Measurements from ENCODE around the gene BEST2. TPM values are rescaled to one million over a fixed set of nuclear protein-coding genes. Genes with fewer than 3 reads are reported as not detected.

The BEST2 gene
- total RNA-seq, 1 experiment from 2014 or later, result 0.70 TPM

DNA sequence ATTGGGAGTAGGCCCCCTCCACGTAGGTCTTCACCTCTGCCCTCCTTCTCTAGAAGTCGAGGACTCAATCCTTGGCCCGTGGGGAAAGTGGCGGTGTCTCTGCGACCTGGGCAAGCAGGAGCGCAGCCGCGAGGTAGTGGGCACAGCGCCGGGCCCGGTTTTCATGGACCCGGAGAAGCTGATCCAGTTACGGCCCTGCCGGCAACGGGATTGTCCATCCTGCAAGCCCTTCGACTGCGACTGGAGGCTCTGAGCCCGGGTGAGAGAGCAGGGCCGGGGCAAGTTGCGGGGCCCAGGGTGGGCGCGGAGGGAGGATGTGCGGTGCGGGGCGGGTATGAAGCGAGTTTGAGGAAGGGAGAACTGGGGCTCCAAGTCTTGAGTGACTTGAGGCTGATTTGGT, 52.5 kb downstream of the BEST2 start:
- Mint-ChIP-seq H3K4me1 (ENCODE audit: insufficient read depth, unreplicated experiment) (peaks cover 15% of the 10 kb centered on the region), H3K27ac (ENCODE audit: low read depth, unreplicated experiment) (no peak overlapping the region), H3K9me3 (ENCODE audit: unreplicated experiment) (no peaks in the 10 kb centered on the region), H3K36me3 (ENCODE audit: insufficient read depth, unreplicated experiment) (peaks cover 14% of the 10 kb centered on the region), H3K4me3 (ENCODE audit: unreplicated experiment) (no peak overlapping the region), H3K27me3 (ENCODE audit: insufficient read depth, unreplicated experiment) (no peaks in the 10 kb centered on the region)
- ChIA-PET CTCF (interaction anchor here (0.5 to 14.5 kb wide), 4 partner anchors 26 to 1268 kb away, joined by 3 to 307 read pairs (median 3); no protein-coding TSS in a partner anchor), POLR2A (interaction anchor here (0.6 kb wide), 1 partner anchor 1968 kb away, joined by 4 read pairs; the partner anchor contains the start of gene TMED1)
- no peak for DNase-seq (ENCODE audit: unreplicated experiment)
- intact Hi-C loops (cut with micrococcal nuclease), result loop anchor here (5.0 kb wide), 1 partner anchor 33 kb away; the partner anchor contains the start of gene MAST1
- TF ChIP-seq, protein P1, sequence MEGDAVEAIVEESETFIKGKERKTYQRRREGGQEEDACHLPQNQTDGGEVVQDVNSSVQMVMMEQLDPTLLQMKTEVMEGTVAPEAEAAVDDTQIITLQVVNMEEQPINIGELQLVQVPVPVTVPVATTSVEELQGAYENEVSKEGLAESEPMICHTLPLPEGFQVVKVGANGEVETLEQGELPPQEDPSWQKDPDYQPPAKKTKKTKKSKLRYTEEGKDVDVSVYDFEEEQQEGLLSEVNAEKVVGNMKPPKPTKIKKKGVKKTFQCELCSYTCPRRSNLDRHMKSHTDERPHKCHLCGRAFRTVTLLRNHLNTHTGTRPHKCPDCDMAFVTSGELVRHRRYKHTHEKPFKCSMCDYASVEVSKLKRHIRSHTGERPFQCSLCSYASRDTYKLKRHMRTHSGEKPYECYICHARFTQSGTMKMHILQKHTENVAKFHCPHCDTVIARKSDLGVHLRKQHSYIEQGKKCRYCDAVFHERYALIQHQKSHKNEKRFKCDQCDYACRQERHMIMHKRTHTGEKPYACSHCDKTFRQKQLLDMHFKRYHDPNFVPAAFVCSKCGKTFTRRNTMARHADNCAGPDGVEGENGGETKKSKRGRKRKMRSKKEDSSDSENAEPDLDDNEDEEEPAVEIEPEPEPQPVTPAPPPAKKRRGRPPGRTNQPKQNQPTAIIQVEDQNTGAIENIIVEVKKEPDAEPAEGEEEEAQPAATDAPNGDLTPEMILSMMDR (IDR thresholded peaks at IDR 0.05; ENCODE audit: unreplicated experiment), result no peak
- no TSS peak for BruUV-seq (replicated peaks)

DNA sequence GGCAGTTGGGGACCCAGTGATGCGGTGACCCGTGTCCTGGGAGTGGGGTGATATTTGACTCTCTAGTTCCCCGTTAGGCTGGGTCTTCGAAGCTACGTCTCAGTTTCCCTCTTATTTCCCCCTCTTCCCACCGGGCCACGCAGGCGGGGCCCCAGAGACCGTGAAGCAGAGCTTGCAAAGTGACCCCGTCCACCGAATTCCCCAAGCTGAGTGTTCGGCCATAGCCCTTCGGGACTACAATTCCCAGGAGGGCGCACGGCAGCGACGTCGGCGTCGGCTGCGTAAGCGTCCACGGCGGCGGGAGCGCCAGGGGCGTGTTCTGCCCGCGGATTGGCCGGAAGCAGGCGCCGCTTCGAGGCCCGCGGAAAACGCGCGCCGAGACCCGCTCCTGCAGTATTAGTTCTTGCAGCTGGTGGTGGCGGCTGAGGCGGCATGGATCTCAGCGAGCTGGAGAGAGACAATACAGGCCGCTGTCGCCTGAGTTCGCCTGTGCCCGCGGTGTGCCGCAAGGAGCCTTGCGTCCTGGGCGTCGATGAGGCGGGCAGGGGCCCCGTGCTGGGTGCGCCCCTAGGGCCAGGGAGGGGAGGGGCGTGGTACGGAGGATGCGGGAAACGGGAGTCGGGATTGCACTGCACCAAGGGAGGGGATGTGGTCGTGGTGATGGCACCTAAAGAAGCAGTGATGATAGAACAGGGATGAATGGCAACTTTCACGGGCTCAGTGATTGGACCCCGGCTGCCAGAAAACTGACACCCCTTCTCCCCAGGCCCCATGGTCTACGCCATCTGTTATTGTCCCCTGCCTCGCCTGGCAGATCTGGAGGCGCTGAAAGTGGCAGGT, 54.9 kb downstream of the BEST2 start, which contains the start of gene RNASEH2A:
TSS of gene RNASEH2A (plus strand) at position 343 of the 840 bp plus-strand sequence. CDS start at position 433, 90 bp downstream.
- POLR2A ChIA-PET, result interaction anchor here (0.6 to 1.7 kb wide), 12 partner anchors 10 to 1480 kb away, joined by 3 to 10 read pairs (median 5); partner anchors contain the start of genes DNASE2, GCDH, JUNB and ZNF490
- H3K4me1 Mint-ChIP-seq (ENCODE audit: insufficient read depth, unreplicated experiment), result peaks cover 15% of the 10 kb centered on the region
- DNase-seq (ENCODE audit: unreplicated experiment), result peak; percentile 89
- H3K4me3 Mint-ChIP-seq (ENCODE audit: unreplicated experiment), result peak within 1 kb of the TSS; percentile 94
- no peaks in the 10 kb centered on the region for H3K27me3 Mint-ChIP-seq (ENCODE audit: insufficient read depth, unreplicated experiment)
- H3K27ac Mint-ChIP-seq (ENCODE audit: low read depth, unreplicated experiment), result peak within 1 kb of the TSS; percentile 83
- no peaks in the 10 kb centered on the region for H3K9me3 Mint-ChIP-seq (ENCODE audit: unreplicated experiment)
- CTCF ChIA-PET, result interaction anchor here (0.9 to 1.8 kb wide), 3 partner anchors 10 to 46 kb away, joined by 4 to 7 read pairs (median 4); no protein-coding TSS in a partner anchor
- BruUV-seq (replicated peaks), result TSS peak; percentile 57
- intact Hi-C loops (cut with micrococcal nuclease), result no loop called here
- TF ChIP-seq, protein P1 (IDR thresholded peaks at IDR 0.05; ENCODE audit: unreplicated experiment), result no peak
- H3K36me3 Mint-ChIP-seq (ENCODE audit: insufficient read depth, unreplicated experiment), result peaks cover 6% of the 10 kb centered on the region

Small RNA genes lying within 50 kb of the gene (microRNA-seq; reads per million reads assigned to microRNA genes)
- gene MIR5684, result not detected

Other genes with a start within 250 kb of the BEST2 start
- 4.4 and 5.1 TPM in 2 replicates for gene ZNF564, start 200.3 kb upstream of the BEST2 start, total RNA-seq (2022)
- 6.9 and 8.4 TPM in 2 replicates for gene ZNF490, start 141.0 kb upstream of the BEST2 start, total RNA-seq (2022)
- 23.7 and 40.2 TPM in 2 replicates for gene ZNF791, start 140.9 kb upstream of the BEST2 start, total RNA-seq (2022)
- gene MAN2B1, start 85.0 kb upstream of the BEST2 start, total RNA-seq (2022), result 53.8 and 67.0 TPM in 2 replicates
- 9.3 and 11.7 TPM in 2 replicates for gene WDR83, start 85.0 kb upstream of the BEST2 start, total RNA-seq (2022)
- gene DHPS, start 69.9 kb upstream of the BEST2 start, total RNA-seq (2022), result 74.2 and 85.8 TPM in 2 replicates
- not detected in 2 replicates for gene GNG14, start 63.8 kb upstream of the BEST2 start, total RNA-seq (2022)
- 10.8 and 13.8 TPM in 2 replicates for gene FBXW9, start 55.2 kb upstream of the BEST2 start, total RNA-seq (2022)
- 74.7 and 89.5 TPM in 2 replicates for gene TNPO2, start 27.9 kb upstream of the BEST2 start, total RNA-seq (2022)
- 139 and 146 TPM in 2 replicates for gene TRIR, start 17.1 kb upstream of the BEST2 start, total RNA-seq (2022)
- gene GET3, start 14.3 kb upstream of the BEST2 start, total RNA-seq (2022), result 62.9 and 67.1 TPM in 2 replicates
- gene HOOK2, start 23.8 kb downstream of the BEST2 start, total RNA-seq (2022), result 31.6 and 32.8 TPM in 2 replicates
- 86.4 and 125 TPM in 2 replicates for gene JUNB, start 39.7 kb downstream of the BEST2 start, total RNA-seq (2022)
- gene PRDX2, start 50.0 kb downstream of the BEST2 start, total RNA-seq (2022), result 224 and 295 TPM in 2 replicates
- gene THSD8, start 50.3 kb downstream of the BEST2 start, total RNA-seq (2022), result 6.9 and 14.5 TPM in 2 replicates
- 11.2 and 16.7 TPM in 2 replicates for gene RNASEH2A, start 54.8 kb downstream of the BEST2 start, total RNA-seq (2022)
- not detected in 2 replicates for gene RTBDN, start 82.8 kb downstream of the BEST2 start, total RNA-seq (2022)
- 1.0 and 1.6 TPM in 2 replicates for gene MAST1, start 86.7 kb downstream of the BEST2 start, total RNA-seq (2022)
- 26.7 and 28.7 TPM in 2 replicates for gene DNASE2, start 129.7 kb downstream of the BEST2 start, total RNA-seq (2022)
- not detected in 2 replicates for gene KLF1, start 135.4 kb downstream of the BEST2 start, total RNA-seq (2022)
- gene GCDH, start 139.4 kb downstream of the BEST2 start, total RNA-seq (2022), result 22.9 and 38.0 TPM in 2 replicates
- 0.83 and 0.91 TPM in 2 replicates for gene SYCE2, start 167.5 kb downstream of the BEST2 start, total RNA-seq (2022)
- 78.6 and 107 TPM in 2 replicates for gene FARSA, start 181.9 kb downstream of the BEST2 start, total RNA-seq (2022)
- gene CALR, start 186.8 kb downstream of the BEST2 start, total RNA-seq (2022), result 792 and 1,042 TPM in 2 replicates
- gene RAD23A, start 194.1 kb downstream of the BEST2 start, total RNA-seq (2022), result 197 and 219 TPM in 2 replicates
- 44.4 and 47.5 TPM in 2 replicates for gene GADD45GIP1, start 205.4 kb downstream of the BEST2 start, total RNA-seq (2022)
- gene DAND5, start 217.8 kb downstream of the BEST2 start, total RNA-seq (2022), result not detected in 2 replicates
- 26.9 and 27.2 TPM in 2 replicates for gene NFIX, start 243.7 kb downstream of the BEST2 start, total RNA-seq (2022)